Karpas-422 (cell line): ENCODE data around the gene TBPL2. TPM values are rescaled to one million over a fixed set of nuclear protein-coding genes. Genes with fewer than 3 reads are reported as not detected.

Experiments
- DNase-seq: peaks from one replicate; pipeline ENCODE4 v3.0.0-alpha.2; 2015
- H2AFZ ChIP-seq: fragments of 200-600 bp; sonication (generic); 2 replicates; pipeline ENCODE4 v1.6.1; 2014; ENCODE audit warnings: antibody characterized with exemption, low read length, mixed read lengths
- H3K27ac ChIP-seq: fragments of 200-600 bp; sonication (generic); 2 replicates; pipeline ENCODE4 v1.5.1; 2014; ENCODE audit warnings: mild to moderate bottlenecking, low read length, moderate library complexity
- H3K27me3 ChIP-seq: fragments of 200-600 bp; sonication (generic); 2 replicates; pipeline ENCODE4 v1.6.1; 2014; ENCODE audit warnings: low read length, mixed read lengths
- H3K36me3 ChIP-seq: fragments of 200-600 bp; sonication (generic); 2 replicates; pipeline ENCODE4 v1.6.1; 2014; ENCODE audit warnings: low read length, mixed read lengths; ENCODE audit not compliant: insufficient read depth
- H3K4me1 ChIP-seq: fragments of 200-600 bp; sonication (generic); 2 replicates; pipeline ENCODE4 v1.6.1; 2014; ENCODE audit warnings: mild to moderate bottlenecking, low read length, mixed read lengths
- H3K4me2 ChIP-seq: fragments of 200-600 bp; sonication (generic); 2 replicates; pipeline ENCODE4 v1.6.1; 2014; ENCODE audit warnings: low read length, low read depth, mild to moderate bottlenecking; ENCODE audit not compliant: poor library complexity, severe bottlenecking
- H3K4me3 ChIP-seq: fragments of 200-600 bp; sonication (generic); 2 replicates; pipeline ENCODE4 v1.5.1; 2014; ENCODE audit warnings: mild to moderate bottlenecking, antibody characterized with exemption, low read length, mixed read lengths
- H3K79me2 ChIP-seq: fragments of 200-600 bp; sonication (generic); 2 replicates; pipeline ENCODE4 v1.6.1; 2014; ENCODE audit warnings: mild to moderate bottlenecking, low read length, mixed read lengths
- H3K9ac ChIP-seq: fragments of 200-600 bp; sonication (generic); 2 replicates; pipeline ENCODE4 v1.6.0; 2014; ENCODE audit warnings: low read length
- H3K9me2 ChIP-seq: fragments of 200-600 bp; sonication (generic), shearing (Covaris generic); replicated peaks from 2 replicates; pipeline ENCODE4 v1.6.0; 2014; ENCODE audit warnings: mild to moderate bottlenecking, low read length, moderate library complexity; ENCODE audit not compliant: insufficient read depth
- H3K9me3 ChIP-seq: fragments of 300-700, 200-600 bp; sonication (generic); 2 replicates; pipeline ENCODE4 v1.6.1; 2014; ENCODE audit warnings: low read length, mixed read lengths
- H4K20me1 ChIP-seq: fragments of 200-600 bp; sonication (generic); 2 replicates; pipeline ENCODE4 v1.6.1; 2014; ENCODE audit warnings: mild to moderate bottlenecking, antibody characterized with exemption, low read length, low read depth; ENCODE audit not compliant: insufficient read depth
- total RNA-seq: library from RNA; depleted of rRNA; stranded (reverse); fragments of >200 nt; shearing (Covaris generic); gene quantifications from 2 replicates; pipeline ENCODE4 v1.2.3, GENCODE V29; 2014; ENCODE audit warnings: low replicate concordance

Gene TBPL2
- total RNA-seq, 1 experiment from 2014 or later = not detected

DNA sequence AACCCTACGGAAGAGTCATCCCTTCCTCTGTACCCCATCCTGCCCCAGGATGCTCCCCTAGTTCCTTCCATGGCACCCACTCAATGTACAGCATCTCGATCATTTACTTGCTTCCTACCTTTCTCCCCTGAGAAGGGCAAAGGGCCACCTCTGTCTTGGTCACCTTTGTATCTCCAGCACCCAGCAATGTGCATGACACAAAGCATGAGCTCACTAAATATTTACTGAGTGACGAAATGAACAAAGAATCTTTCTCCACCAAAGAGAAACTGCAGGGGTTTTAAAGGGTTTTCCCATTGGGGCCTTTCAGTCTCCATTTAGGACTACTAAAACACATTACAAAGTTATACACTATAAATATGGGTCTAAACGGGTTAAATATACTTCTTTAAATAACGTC lies 59.4 kb downstream of the TBPL2 start:
- Histone ChIP-seq H3K9me3 (no peaks in the 10 kb centered on the region), H3K9ac (no peak overlapping the region), H3K4me3 (no peak overlapping the region), H3K4me2 (no peak overlapping the region), H3K36me3 (peaks cover 13% of the 10 kb centered on the region; the same call in 1 of the 2 replicates), H2AFZ (no peak overlapping the region), H4K20me1 (no peaks in the 10 kb centered on the region), H3K9me2 (no peaks in the 10 kb centered on the region), H3K4me1 (no peaks in the 10 kb centered on the region), H3K27me3 (no peaks in the 10 kb centered on the region), H3K79me2 (no peaks in the 10 kb centered on the region), H3K27ac (no peak overlapping the region)
- DNase-seq = no peak

GRCh38 chr14:55377236-55377635 lies 63.2 kb downstream of the TBPL2 start:
- Histone ChIP-seq H3K79me2 (no peaks in the 10 kb centered on the region), H3K9me3 (no peaks in the 10 kb centered on the region), H2AFZ (no peak overlapping the region), H3K4me3 (no peak overlapping the region), H3K27ac (no peak overlapping the region), H3K4me1 (no peaks in the 10 kb centered on the region), H3K9ac (no peak overlapping the region), H3K4me2 (no peak overlapping the region), H3K36me3 (peaks cover 15% of the 10 kb centered on the region; the same call in 1 of the 2 replicates), H4K20me1 (no peaks in the 10 kb centered on the region), H3K9me2 (no peaks in the 10 kb centered on the region), H3K27me3 (no peaks in the 10 kb centered on the region)
- no peak for DNase-seq

GRCh38 chr14:55374771-55375170 lies 65.6 kb downstream of the TBPL2 start:
- Histone ChIP-seq H4K20me1 (no peaks in the 10 kb centered on the region), H3K27me3 (no peaks in the 10 kb centered on the region), H3K27ac (no peak overlapping the region), H3K4me2 (no peak overlapping the region), H3K9me2 (no peaks in the 10 kb centered on the region), H3K79me2 (no peaks in the 10 kb centered on the region), H3K9ac (no peak overlapping the region), H2AFZ (no peak overlapping the region), H3K4me3 (no peak overlapping the region), H3K9me3 (no peaks in the 10 kb centered on the region), H3K36me3 (peaks cover 15% of the 10 kb centered on the region; the same call in 1 of the 2 replicates), H3K4me1 (no peaks in the 10 kb centered on the region)
- DNase-seq = no peak

DNA sequence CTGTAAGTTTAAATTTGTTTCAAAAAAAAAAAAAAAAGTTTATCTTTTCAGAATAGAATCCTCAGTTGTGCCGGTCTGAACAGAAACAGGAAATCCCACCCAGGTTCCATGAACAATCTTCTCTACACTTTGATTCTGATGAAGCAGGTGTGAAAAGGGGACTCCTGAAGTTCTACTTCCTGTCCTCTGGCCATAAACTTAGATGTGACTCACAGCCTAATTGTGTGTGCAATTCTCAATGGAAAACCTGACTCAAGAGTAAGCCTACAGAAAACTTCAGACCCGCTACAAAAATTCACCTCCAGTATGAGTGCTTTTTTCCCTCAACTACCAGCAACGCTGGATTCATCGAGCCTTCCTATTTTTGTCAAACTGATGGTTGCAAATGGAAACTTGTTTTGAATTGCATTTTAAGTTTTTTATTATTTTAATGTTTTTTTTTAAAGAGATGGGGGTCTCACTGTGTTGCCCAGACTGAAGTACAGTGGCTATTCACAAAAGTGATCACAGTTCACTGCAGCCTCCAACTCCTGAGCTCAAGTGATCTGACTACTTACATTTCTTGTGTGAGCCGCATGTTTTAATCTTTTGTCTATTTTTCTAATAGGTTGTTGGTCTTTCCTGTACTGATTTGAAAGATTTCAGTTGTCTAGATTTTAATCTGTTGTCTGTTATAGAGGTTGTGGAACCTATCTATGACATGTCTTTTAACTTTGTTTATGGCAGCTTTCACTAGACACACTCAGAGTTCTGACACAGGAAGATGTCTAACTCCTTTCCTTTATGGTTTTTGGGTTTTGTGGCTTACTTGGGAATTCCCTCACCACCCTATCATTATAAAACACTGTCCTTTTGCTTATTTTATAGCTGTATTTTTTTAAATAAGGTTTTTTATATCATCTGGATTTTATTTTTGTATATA lies 66.4 kb downstream of the TBPL2 start:
- Histone ChIP-seq H3K9ac (no peak overlapping the region), H2AFZ (no peak overlapping the region), H3K9me2 (no peaks in the 10 kb centered on the region), H3K4me3 (no peak overlapping the region), H4K20me1 (no peaks in the 10 kb centered on the region), H3K36me3 (peaks cover 15% of the 10 kb centered on the region; the same call in 1 of the 2 replicates), H3K27me3 (no peaks in the 10 kb centered on the region), H3K79me2 (no peaks in the 10 kb centered on the region), H3K4me2 (no peak overlapping the region), H3K27ac (no peak overlapping the region), H3K4me1 (no peaks in the 10 kb centered on the region), H3K9me3 (no peaks in the 10 kb centered on the region)
- DNase-seq = no peak

GRCh38 chr14:55372825-55373224 lies 67.6 kb downstream of the TBPL2 start:
- no peaks in the 10 kb centered on the region for H3K79me2 ChIP-seq
- no peak for DNase-seq
- H3K27me3 ChIP-seq = no peaks in the 10 kb centered on the region
- no peak overlapping the region for H3K27ac ChIP-seq
- no peak overlapping the region for H3K4me3 ChIP-seq
- no peaks in the 10 kb centered on the region for H3K9me2 ChIP-seq
- peaks cover 16% of the 10 kb centered on the region; the same call in 1 of the 2 replicates for H3K36me3 ChIP-seq
- no peaks in the 10 kb centered on the region for H3K4me1 ChIP-seq
- H2AFZ ChIP-seq = no peak overlapping the region
- no peak overlapping the region for H3K9ac ChIP-seq
- no peak overlapping the region for H3K4me2 ChIP-seq
- no peaks in the 10 kb centered on the region for H3K9me3 ChIP-seq
- H4K20me1 ChIP-seq = no peaks in the 10 kb centered on the region

DNA sequence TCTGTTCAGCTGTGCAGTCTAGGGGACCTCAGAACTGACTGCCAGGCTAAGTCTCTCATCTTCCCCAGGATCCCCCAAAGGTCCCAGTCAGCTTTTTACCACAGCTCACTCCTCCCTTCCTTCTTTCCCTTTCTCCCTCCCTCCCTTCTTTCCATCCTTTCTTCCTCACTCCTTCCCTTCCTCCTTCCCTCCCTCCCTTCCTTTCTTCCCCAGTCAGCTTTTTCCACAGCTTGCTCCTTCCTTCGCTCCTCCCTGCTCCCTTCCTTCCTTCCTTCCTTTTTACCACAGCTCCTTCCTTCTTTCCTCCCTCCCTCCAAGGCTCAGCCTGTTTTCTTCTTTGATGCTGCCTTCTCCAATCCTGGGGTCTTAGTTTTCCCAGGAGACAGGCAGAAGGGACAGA lies 68.0 kb downstream of the TBPL2 start:
- Histone ChIP-seq H3K27ac (no peak overlapping the region), H3K79me2 (no peaks in the 10 kb centered on the region)

GRCh38 chr14:55370883-55371455 lies 69.4 kb downstream of the TBPL2 start:
- Histone ChIP-seq H3K9ac (no peak overlapping the region), H4K20me1 (no peaks in the 10 kb centered on the region), H3K27me3 (no peaks in the 10 kb centered on the region), H3K79me2 (no peaks in the 10 kb centered on the region), H3K36me3 (peaks cover 17% of the 10 kb centered on the region; the same call in 1 of the 2 replicates), H2AFZ (no peak overlapping the region), H3K9me2 (no peaks in the 10 kb centered on the region), H3K9me3 (no peaks in the 10 kb centered on the region), H3K27ac (no peak overlapping the region), H3K4me1 (no peaks in the 10 kb centered on the region), H3K4me3 (no peak overlapping the region), H3K4me2 (no peak overlapping the region)
- no peak for DNase-seq

More for the DNA sequence above, 68.0 kb downstream of the TBPL2 start:
- Histone ChIP-seq H3K36me3 (peaks cover 18% of the 10 kb centered on the region; the same call in 1 of the 2 replicates), H3K9me2 (no peaks in the 10 kb centered on the region), H4K20me1 (no peaks in the 10 kb centered on the region), H2AFZ (no peak overlapping the region), H3K4me3 (no peak overlapping the region), H3K9ac (no peak overlapping the region), H3K4me2 (no peak overlapping the region), H3K4me1 (no peaks in the 10 kb centered on the region), H3K27me3 (no peaks in the 10 kb centered on the region), H3K9me3 (no peaks in the 10 kb centered on the region)
- DNase-seq = no peak

DNA sequence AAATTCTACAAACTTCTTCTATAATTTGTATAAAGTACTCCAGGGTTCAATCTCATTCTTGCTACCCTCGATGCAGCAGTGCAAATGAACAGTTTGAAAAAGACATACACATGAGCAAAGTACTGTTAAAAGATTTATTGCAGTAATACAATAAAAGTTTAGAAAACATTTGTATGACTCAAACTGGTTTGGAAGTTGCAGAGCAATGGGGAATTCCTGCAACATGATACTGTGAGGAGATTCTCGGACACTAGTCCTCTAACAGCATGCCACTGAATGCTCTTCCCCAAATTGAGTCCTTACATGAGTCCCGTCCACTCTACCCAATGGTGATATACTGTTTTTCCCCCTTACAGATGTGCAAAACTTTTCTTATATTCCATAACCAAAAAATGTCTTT lies 74.1 kb downstream of the TBPL2 start:
- Histone ChIP-seq H3K4me1 (no peaks in the 10 kb centered on the region), H3K9ac (no peak overlapping the region), H3K9me2 (no peaks in the 10 kb centered on the region), H4K20me1 (no peaks in the 10 kb centered on the region), H3K36me3 (peaks cover 26% of the 10 kb centered on the region; the same call in 1 of the 2 replicates), H3K27me3 (no peaks in the 10 kb centered on the region), H3K4me2 (no peak overlapping the region), H3K79me2 (no peaks in the 10 kb centered on the region), H3K27ac (no peak overlapping the region), H3K9me3 (no peaks in the 10 kb centered on the region), H2AFZ (no peak overlapping the region), H3K4me3 (no peak overlapping the region)
- no peak for DNase-seq
